GM12878 (cell line): ENCODE measurements around the gene METTL9. TPM values are rescaled to one million over a fixed set of nuclear protein-coding genes. Genes with fewer than 3 reads are reported as not detected.
A peak's percentile ranks its signal among the peaks of the same experiment; 100 is the strongest.
"Not testable (repeated sequence)": the region's sequence is repeated elsewhere in the genome, so short reads cannot be mapped to it uniquely, and the experiment has no call there.

Experiments
- ATAC-seq: fragments of 200-7000 bp; cut with Tn5 transposase; 3 replicates; pipeline ENCODE4 v1.9.1; 2020; ENCODE audit warnings: mild to moderate bottlenecking, moderate library complexity
- BruUV-seq: library from RNA; stranded (reverse); fragments of 400-500 nt; replicated peaks from 2 replicates; lab custom pipeline; 2021; lab: Mats Ljungman, UMichigan
- CTCF ChIA-PET: fragments of 300-600 bp; sonication (Branson Sonifier 250); formaldehyde crosslinking; extraction: SDS; loops from one replicate; lab custom pipeline; 2021; ENCODE audit warnings: inconsistent platforms; lab: Yijun Ruan, JAX
- POLR2A ChIA-PET: fragments of 350-600 bp; formaldehyde crosslinking; extraction: SDS; loops from one replicate; lab custom pipeline; 2021; ENCODE audit warnings: inconsistent platforms; lab: Charles Lee
- RAD21 ChIA-PET: fragments of 300-600 bp; sonication (Branson Sonifier 250); formaldehyde crosslinking; loops from one replicate; lab custom pipeline; 2023; ENCODE audit warnings: antibody characterized with exemption; ENCODE audit not compliant: unreplicated experiment; lab: Charles Lee
- SMC1A ChIA-PET: fragments of 300-600 bp; sonication (Branson Sonifier 250); formaldehyde crosslinking; loops from one replicate; lab custom pipeline; 2023; ENCODE audit not compliant: unreplicated experiment, uncharacterized antibody; lab: Charles Lee
- DNase-seq: peaks from one replicate; pipeline ENCODE4 v3.0.0-alpha.2; 2011; ENCODE audit warnings: low read depth, low spot score
- FAIRE-seq: peaks from 3 replicates; lab custom pipeline; 2011; peaks lifted over from hg19 to GRCh38; lab: Jason Lieb, UNC
- H2AFZ ChIP-seq: 2 replicates; pipeline ENCODE4 v1.6.0; 2011; ENCODE audit warnings: low read depth, low read length, control low read depth; ENCODE audit not compliant: control insufficient read depth
- H3K27ac ChIP-seq: 2 replicates; pipeline ENCODE4 v1.5.1; 2011; ENCODE audit warnings: control low read depth; ENCODE audit not compliant: control insufficient read depth, insufficient read depth
- H3K27me3 ChIP-seq, 2 experiments: replicated peaks in 1 of 2; 2 replicates each; pipeline versions ENCODE4 v1.6.0 to v1.6.1; 2011; ENCODE audit warnings: low read length in 1 of 2; ENCODE audit not compliant: control insufficient read depth in 2 of 2, insufficient read depth in 2 of 2
- H3K36me3 ChIP-seq, 2 experiments: 2 replicates each; pipeline ENCODE4 v1.5.1; 2011; ENCODE audit warnings: low read length in 1 of 2; ENCODE audit not compliant: control insufficient read depth in 2 of 2, insufficient read depth in 2 of 2
- H3K4me1 ChIP-seq: 2 replicates; pipeline ENCODE4 v1.6.1; 2011; ENCODE audit warnings: mild to moderate bottlenecking, low read length, moderate library complexity, mixed read lengths; ENCODE audit not compliant: control insufficient read depth, insufficient read depth
- H3K4me2 ChIP-seq: 2 replicates; pipeline ENCODE4 v1.6.0; 2011; ENCODE audit warnings: control low read depth; ENCODE audit not compliant: control insufficient read depth, insufficient read depth
- H3K4me3 ChIP-seq: fragments of 200-600 bp; sonication (generic); 2 replicates; pipeline ENCODE4 v1.5.1; 2016
- H3K79me2 ChIP-seq: 2 replicates; pipeline ENCODE4 v1.6.0; 2011; ENCODE audit warnings: low read length; ENCODE audit not compliant: control insufficient read depth, insufficient read depth
- H3K9ac ChIP-seq: 2 replicates; pipeline ENCODE4 v1.8.0; 2011; ENCODE audit warnings: low read length, control low read depth, mixed read lengths; ENCODE audit not compliant: control insufficient read depth, insufficient read depth
- H3K9me3 ChIP-seq: replicated peaks from 3 replicates; pipeline ENCODE4 v1.5.1; 2011; ENCODE audit warnings: mild to moderate bottlenecking, low read length; ENCODE audit not compliant: control insufficient read depth, insufficient read depth
- H4K20me1 ChIP-seq: 2 replicates; pipeline ENCODE4 v1.6.0; 2011; ENCODE audit not compliant: control insufficient read depth, insufficient read depth
- WGBS: methylation state at CpG from one replicate; pipeline ENCODE4 v1.1.6; 2016; ENCODE audit warnings: low lambda C conversion rate; ENCODE audit not compliant: insufficient replicate concordance, insufficient coverage; ENCODE audit errors: missing lambda C conversion rate; 5-methylcytosine and 5-hydroxymethylcytosine counted together
- in situ Hi-C: fragments of 300-500 bp; cut with MboI; formaldehyde crosslinking; loops from 9 replicates; pipeline ENCODE4 v1.14.3; 2018; ENCODE audit warnings: mixed read lengths
- intact Hi-C: fragments of 100-400 bp; cut with micrococcal nuclease; formaldehyde crosslinking; loops from one replicate; pipeline ENCODE4 v1.14.2; 2022; ENCODE audit not compliant: unreplicated experiment
- polyA plus RNA-seq, 11 experiments: library from polyadenylated mRNA; depleted of rRNA in 4 of 11; unstranded in 6 of 11; stranded (reverse) in 5 of 11; fragments of >200 nt; fragmentation: Nextera tagmentation in 4 of 11; fragmentation: Illumina TruSeq in 1 of 11; extraction: Ambion mirVana in 4 of 11; extraction: Trizol in 1 of 11; gene quantifications; 1 replicate in 1 of 11; 2 replicates in 10 of 11; pipeline versions ENCODE4 v1.2.1 to v1.2.3, GENCODE V29; 2011 to 2016; ENCODE audit warnings: inconsistent platforms in 2 of 11, missing spikeins in 2 of 11, low read depth in 1 of 11
- total RNA-seq, 4 experiments: library from RNA; depleted of rRNA in 3 of 4; stranded (reverse); fragments of >200 nt in 3 of 4; fragmentation: Illumina TruSeq in 1 of 4; extraction: Trizol in 1 of 4; gene quantifications; 2 replicates each; pipeline versions ENCODE4 v1.2.1 to v1.2.3, GENCODE V29; 2013 to 2021
- TF ChIP-seq, protein P1 (sequence below): IDR thresholded peaks from 2 replicates; pipeline ENCODE4 v1.6.1; 2011; ENCODE audit warnings: low read depth, low read length, improper control_type of control experiment, borderline replicate concordance

The METTL9 gene
- total and polyA plus RNA-seq, 10 of the 15 experiments (the other 5 are each of a cell fraction or from before 2014, with no cell fraction given), result 19.4 to 119 (median 101) TPM

DNA sequence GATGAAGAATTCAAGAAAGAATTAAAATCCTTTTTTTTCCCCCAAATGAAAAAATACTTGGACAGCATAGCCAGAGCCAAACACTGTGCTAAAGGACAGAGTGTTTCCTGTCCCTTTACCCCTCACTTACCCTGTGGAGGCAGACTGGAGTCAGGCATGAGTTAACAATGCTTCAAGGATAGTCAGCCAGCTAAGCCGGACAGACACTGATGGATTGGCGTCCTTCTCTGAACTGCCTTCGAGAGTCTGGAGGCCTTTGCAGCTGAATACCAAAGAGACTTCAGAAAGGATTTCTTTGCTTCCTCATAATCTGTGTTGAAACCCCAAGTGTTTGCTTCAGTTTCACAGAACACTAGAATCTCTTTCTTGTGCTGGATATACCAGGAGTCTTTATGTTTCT lies 4.6 kb downstream of the METTL9 start:
- 89% methylated on average over 3 of the region's 3 CpGs for WGBS
- Histone ChIP-seq H3K27me3 (no peaks in the 10 kb centered on the region), H3K9me3 (no peaks in the 10 kb centered on the region), H3K36me3 (no peaks in the 10 kb centered on the region), H2AFZ (no peak overlapping the region), H3K4me3 (no peak overlapping the region), H3K27ac (no peak overlapping the region), H3K79me2 (peaks cover 33% of the 10 kb centered on the region)
- ChIA-PET POLR2A (interaction anchor here (1.5 to 1.8 kb wide), 2 partner anchors 34 to 36 kb away, joined by 4 read pairs; no protein-coding TSS in a partner anchor), RAD21 (interaction anchor here (1.8 to 4.1 kb wide), 2 partner anchors 14 to 36 kb away, joined by 4 to 27 read pairs; no protein-coding TSS in a partner anchor), SMC1A (interaction anchor here (0.7 to 3.2 kb wide), 11 partner anchors 9 to 102 kb away, joined by 3 to 20 read pairs (median 4); no protein-coding TSS in a partner anchor), CTCF (interaction anchor here (0.9 to 5.2 kb wide), 12 partner anchors 9 to 104 kb away, joined by 3 to 32 read pairs (median 4); no protein-coding TSS in a partner anchor)
- no peak for FAIRE-seq
- no TSS peak for BruUV-seq
- in situ Hi-C loops, result no loop called here
- TF ChIP-seq, protein P1, sequence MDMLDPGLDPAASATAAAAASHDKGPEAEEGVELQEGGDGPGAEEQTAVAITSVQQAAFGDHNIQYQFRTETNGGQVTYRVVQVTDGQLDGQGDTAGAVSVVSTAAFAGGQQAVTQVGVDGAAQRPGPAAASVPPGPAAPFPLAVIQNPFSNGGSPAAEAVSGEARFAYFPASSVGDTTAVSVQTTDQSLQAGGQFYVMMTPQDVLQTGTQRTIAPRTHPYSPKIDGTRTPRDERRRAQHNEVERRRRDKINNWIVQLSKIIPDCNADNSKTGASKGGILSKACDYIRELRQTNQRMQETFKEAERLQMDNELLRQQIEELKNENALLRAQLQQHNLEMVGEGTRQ, result no peak
- TF ChIP-seq, all 136 proteins: peak for 0
- H4K20me1 ChIP-seq, result peaks cover under 1% of the 10 kb centered on the region; the same call in 1 of the 2 replicates
- DNase-seq (no peak), ATAC-seq (no peak)
- no peak overlapping the region for H3K9ac ChIP-seq
- intact Hi-C loops, result no loop called here
- peaks cover 13% of the 10 kb centered on the region for H3K4me1 ChIP-seq
- H3K4me2 ChIP-seq, result peak overlapping the region; percentile 51; the same call in 1 of the 2 replicates

DNA sequence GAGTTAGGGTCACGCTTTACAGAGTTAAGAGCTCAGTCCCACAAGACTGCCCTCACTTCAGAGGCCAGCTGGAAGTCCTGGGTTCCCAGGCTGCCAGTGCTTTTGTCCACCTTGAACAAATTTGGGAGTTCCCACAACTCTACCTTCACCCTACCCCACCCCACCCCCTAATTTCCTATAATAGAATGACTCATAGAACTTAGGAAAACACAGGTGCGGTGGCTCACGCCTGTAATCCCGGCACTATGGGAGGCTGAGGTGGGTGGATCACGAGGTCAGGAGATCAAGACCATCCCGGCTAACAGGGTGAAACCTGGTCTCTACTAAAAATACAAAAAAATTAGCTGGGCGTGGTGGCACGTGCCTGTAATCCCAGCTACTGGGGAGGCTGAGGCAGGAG lies 6.5 kb downstream of the METTL9 start:
- H3K9ac ChIP-seq, intact Hi-C loops: not testable (repeated sequence)

More for the DNA sequence above, 6.5 kb downstream of the METTL9 start:
- in situ Hi-C loops, H3K4me2 ChIP-seq, H4K20me1 ChIP-seq, DNase-seq, H3K36me3 ChIP-seq, H3K27ac ChIP-seq, H3K27me3 ChIP-seq, BruUV-seq, H3K9me3 ChIP-seq, FAIRE-seq, ATAC-seq, H3K4me3 ChIP-seq, H2AFZ ChIP-seq: not testable (repeated sequence)
- Histone ChIP-seq H3K4me1 (peaks cover 26% of the 10 kb centered on the region), H3K79me2 (peaks cover 28% of the 10 kb centered on the region)
- ChIA-PET POLR2A (interaction anchor here (1.5 kb wide), 1 partner anchor 8 kb away, joined by 3 read pairs; no protein-coding TSS in a partner anchor), CTCF (interaction anchor here (0.9 to 2.9 kb wide), 2 partner anchors 37 to 39 kb away, joined by 3 to 10 read pairs; no protein-coding TSS in a partner anchor), RAD21 (interaction anchor here (1.5 to 4.1 kb wide), 2 partner anchors 34 to 37 kb away, joined by 3 to 27 read pairs; no protein-coding TSS in a partner anchor), SMC1A (interaction anchor here (1.4 kb wide), 1 partner anchor 14 kb away, joined by 4 read pairs; no protein-coding TSS in a partner anchor)
- WGBS, result 87% methylated on average over 8 of the region's 8 CpGs
